Activated CD4-positive, alpha-beta T cell treated with anti-CD3 and anti-CD28 coated beads, Interleukin-2, amount 10 ng/mL, durations not matched to agents 24 days and 14 days (primary cell): Measurements from ENCODE around the gene HAND2. TPM values are rescaled to one million over a fixed set of nuclear protein-coding genes. Genes with fewer than 3 reads are reported as not detected.

Source experiments
- DNase-seq: peaks from one replicate; pipeline ENCODE4 v3.0.0; 2022
- H3K27ac Mint-ChIP-seq: one replicate; pipeline ENCODE4 v1.8.0; 2022; ENCODE audit warnings: mild to moderate bottlenecking, mixed read lengths
- H3K27me3 Mint-ChIP-seq: one replicate; pipeline ENCODE4 v1.8.0; 2022; ENCODE audit warnings: mixed read lengths
- H3K36me3 Mint-ChIP-seq: one replicate; pipeline ENCODE4 v1.8.0; 2022; ENCODE audit warnings: low read depth, mild to moderate bottlenecking, mixed read lengths
- H3K4me1 Mint-ChIP-seq: one replicate; pipeline ENCODE4 v1.8.0; 2021; ENCODE audit warnings: mixed read lengths
- H3K4me3 Mint-ChIP-seq: one replicate; pipeline ENCODE4 v1.8.0; 2022; ENCODE audit warnings: mild to moderate bottlenecking, moderate library complexity, mixed read lengths
- H3K9me3 Mint-ChIP-seq: one replicate; pipeline ENCODE4 v1.8.0; 2021; ENCODE audit warnings: mixed read lengths
- intact Hi-C: fragments of 100-400 bp; cut with micrococcal nuclease; formaldehyde crosslinking; loops from one replicate; pipeline ENCODE4 v1.15.1; 2023
- total RNA-seq: library from RNA; stranded (reverse); gene quantifications from 2 replicates; pipeline ENCODE4 v1.2.3, GENCODE V29; 2022

Gene HAND2
- total RNA-seq, 1 donor from 2014 or later: not detected

GRCh38 chr4:173508386-173509035, 21.5 kb downstream of the HAND2 start:
- Mint-ChIP-seq H3K4me1 (peaks cover 11% of the 10 kb centered on the region), H3K27ac (no peak overlapping the region), H3K36me3 (peaks cover 9% of the 10 kb centered on the region), H3K27me3 (peaks cover 90% of the 10 kb centered on the region), H3K9me3 (no peaks in the 10 kb centered on the region), H3K4me3 (peak overlapping the region; percentile 74)
- no peak for DNase-seq
- intact Hi-C loops: loop anchor here (2.0 to 10.0 kb wide), 3 partner anchors 16 to 809 kb away; no protein-coding TSS in a partner anchor

GRCh38 chr4:173507471-173508385, 22.3 kb downstream of the HAND2 start:
- no peak overlapping the region for H3K27ac Mint-ChIP-seq
- peaks cover 11% of the 10 kb centered on the region for H3K4me1 Mint-ChIP-seq
- no peaks in the 10 kb centered on the region for H3K9me3 Mint-ChIP-seq
- DNase-seq: peak; percentile 51
- intact Hi-C loops: loop anchor here (2.0 to 10.0 kb wide), 3 partner anchors 17 to 810 kb away; no protein-coding TSS in a partner anchor
- H3K4me3 Mint-ChIP-seq: peak overlapping the region; percentile 32
- peaks cover 88% of the 10 kb centered on the region for H3K27me3 Mint-ChIP-seq
- peaks cover 9% of the 10 kb centered on the region for H3K36me3 Mint-ChIP-seq

GRCh38 chr4:173506597-173507211, 23.3 kb downstream of the HAND2 start:
- H3K4me1 Mint-ChIP-seq: peaks cover 11% of the 10 kb centered on the region
- peak; percentile 56 for DNase-seq

GRCh38 chr4:173505924-173506518, 24.0 kb downstream of the HAND2 start:
- intact Hi-C loops: loop anchor here (1.0 to 10.0 kb wide), 3 partner anchors 249 to 811 kb away; no protein-coding TSS in a partner anchor
- H3K9me3 Mint-ChIP-seq: no peaks in the 10 kb centered on the region
- peaks cover 86% of the 10 kb centered on the region for H3K27me3 Mint-ChIP-seq
- peak; percentile 84 for DNase-seq
- no peak overlapping the region for H3K4me3 Mint-ChIP-seq
- H3K27ac Mint-ChIP-seq: no peak overlapping the region
- H3K36me3 Mint-ChIP-seq: peaks cover 9% of the 10 kb centered on the region
- peaks cover 11% of the 10 kb centered on the region for H3K4me1 Mint-ChIP-seq

More at GRCh38 chr4:173506597-173507211, 23.3 kb downstream of the HAND2 start:
- Mint-ChIP-seq H3K27me3 (peaks cover 87% of the 10 kb centered on the region), H3K9me3 (no peaks in the 10 kb centered on the region), H3K36me3 (peaks cover 9% of the 10 kb centered on the region), H3K27ac (no peak overlapping the region), H3K4me3 (no peak overlapping the region)
- intact Hi-C loops: loop anchor here (1.0 to 10.0 kb wide), 3 partner anchors 248 to 811 kb away; no protein-coding TSS in a partner anchor

- Mint-ChIP-seq H3K27me3 (peaks cover 84% of the 10 kb centered on the region), H3K4me1 (peaks cover 11% of the 10 kb centered on the region), H3K36me3 (peaks cover 11% of the 10 kb centered on the region), H3K27ac (no peak overlapping the region), H3K4me3 (no peak overlapping the region), H3K9me3 (no peaks in the 10 kb centered on the region)
- intact Hi-C loops: loop anchor here (5.0 to 10.0 kb wide), 2 partner anchors 33 to 251 kb away; no protein-coding TSS in a partner anchor
- no peak for DNase-seq
These were observed 25.9 kb downstream of the HAND2 start for GRCh38 chr4:173504181-173504503.

- Mint-ChIP-seq H3K27me3 (peaks cover 84% of the 10 kb centered on the region), H3K27ac (no peak overlapping the region), H3K4me3 (no peak overlapping the region), H3K4me1 (peaks cover 8% of the 10 kb centered on the region), H3K9me3 (no peaks in the 10 kb centered on the region), H3K36me3 (peaks cover 8% of the 10 kb centered on the region)
- intact Hi-C loops: loop anchor here (5.0 to 10.0 kb wide), 2 partner anchors 34 to 251 kb away; no protein-coding TSS in a partner anchor
- peak; percentile 46 for DNase-seq
These were observed 26.5 kb downstream of the HAND2 start for GRCh38 chr4:173503330-173504180.

- Mint-ChIP-seq H3K4me3 (no peak overlapping the region), H3K9me3 (no peaks in the 10 kb centered on the region), H3K27ac (no peak overlapping the region), H3K36me3 (peaks cover 2% of the 10 kb centered on the region), H3K27me3 (peaks cover 78% of the 10 kb centered on the region), H3K4me1 (no peaks in the 10 kb centered on the region)
- DNase-seq: peak; percentile 50
- intact Hi-C loops: loop anchor here (5.0 to 10.0 kb wide), 2 partner anchors 35 to 253 kb away; no protein-coding TSS in a partner anchor
These were observed 27.7 kb downstream of the HAND2 start for GRCh38 chr4:173502282-173502681.

- Mint-ChIP-seq H3K36me3 (peaks cover 2% of the 10 kb centered on the region), H3K4me1 (no peaks in the 10 kb centered on the region), H3K4me3 (no peak overlapping the region), H3K27me3 (peaks cover 77% of the 10 kb centered on the region), H3K9me3 (no peaks in the 10 kb centered on the region), H3K27ac (no peak overlapping the region)
- intact Hi-C loops: loop anchor here (5.0 to 10.0 kb wide), 2 partner anchors 36 to 253 kb away; no protein-coding TSS in a partner anchor
- DNase-seq: peak; percentile 54
These were observed 28.4 kb downstream of the HAND2 start for GRCh38 chr4:173501592-173502150.

- Mint-ChIP-seq H3K27me3 (peaks cover 79% of the 10 kb centered on the region), H3K36me3 (peaks cover 2% of the 10 kb centered on the region), H3K27ac (no peak overlapping the region), H3K4me1 (no peaks in the 10 kb centered on the region), H3K9me3 (no peaks in the 10 kb centered on the region), H3K4me3 (peak overlapping the region; percentile 47)
- intact Hi-C loops: loop anchor here (5.0 to 10.0 kb wide), 2 partner anchors 36 to 254 kb away; no protein-coding TSS in a partner anchor
- DNase-seq: peak; percentile 58
These were observed 29.0 kb downstream of the HAND2 start for GRCh38 chr4:173500841-173501591.

GRCh38 chr4:173499658-173500535, 30.1 kb downstream of the HAND2 start:
- H3K9me3 Mint-ChIP-seq: no peaks in the 10 kb centered on the region
- intact Hi-C loops: loop anchor here (5.0 to 10.0 kb wide), 2 partner anchors 37 to 255 kb away; no protein-coding TSS in a partner anchor
- H3K36me3 Mint-ChIP-seq: peaks cover 2% of the 10 kb centered on the region
- no peaks in the 10 kb centered on the region for H3K4me1 Mint-ChIP-seq
- H3K27me3 Mint-ChIP-seq: peaks cover 73% of the 10 kb centered on the region
- no peak overlapping the region for H3K27ac Mint-ChIP-seq
- peak; percentile 54 for DNase-seq
- no peak overlapping the region for H3K4me3 Mint-ChIP-seq

GRCh38 chr4:173498771-173499170, 31.3 kb downstream of the HAND2 start:
- intact Hi-C loops: no loop called here
- Mint-ChIP-seq H3K27me3 (peaks cover 70% of the 10 kb centered on the region), H3K27ac (no peak overlapping the region), H3K4me3 (no peak overlapping the region), H3K4me1 (peaks cover 10% of the 10 kb centered on the region), H3K9me3 (no peaks in the 10 kb centered on the region), H3K36me3 (peaks cover 2% of the 10 kb centered on the region)
- DNase-seq: peak; percentile 48
